NCI-H345 treated with DMSO at 0.1 percent for 48 hours (cell line): ENCODE data around the gene ZNF462.
"Not testable (repeated sequence)": the region's sequence is repeated elsewhere in the genome, so short reads cannot be mapped to it uniquely, and the experiment has no call there.

Experiments used
- DNase-seq: peaks from one replicate; lab custom pipeline; 2025; ENCODE audit not compliant: unreplicated experiment; lab: John Stamatoyannopoulos, UW

Gene ZNF462

GRCh38 chr9:106885451-106885850, 22.5 kb downstream of the ZNF462 start:
- no peak for DNase-seq

GRCh38 chr9:106886111-106887046, 23.4 kb downstream of the ZNF462 start:
- DNase-seq = no peak

GRCh38 chr9:106887066-106887465, 24.1 kb downstream of the ZNF462 start:
- no peak for DNase-seq

- DNase-seq = no peak
Observed at GRCh38 chr9:106889061-106889590, 26.2 kb downstream of the ZNF462 start.

- DNase-seq = no peak
Observed at GRCh38 chr9:106890608-106891007, 27.6 kb downstream of the ZNF462 start.

GRCh38 chr9:106891286-106891685, 28.3 kb downstream of the ZNF462 start:
- no peak for DNase-seq

GRCh38 chr9:106892632-106893031, 29.7 kb downstream of the ZNF462 start:
- no peak for DNase-seq

- DNase-seq = no peak
Observed at GRCh38 chr9:106893088-106893487, 30.1 kb downstream of the ZNF462 start.

- DNase-seq = no peak
Observed at GRCh38 chr9:106896695-106897094, 33.7 kb downstream of the ZNF462 start.

GRCh38 chr9:106897236-106897635, 34.3 kb downstream of the ZNF462 start:
- no peak for DNase-seq

- no peak for DNase-seq
Observed at GRCh38 chr9:106897751-106898150, 34.8 kb downstream of the ZNF462 start.

- not testable (repeated sequence) for DNase-seq
Observed at GRCh38 chr9:106900523-106900922, 37.6 kb downstream of the ZNF462 start.

- no peak for DNase-seq
Observed at GRCh38 chr9:106906129-106906528, 43.2 kb downstream of the ZNF462 start.

GRCh38 chr9:106911951-106912350, 49.0 kb downstream of the ZNF462 start:
- DNase-seq = no peak

- no peak for DNase-seq
Observed at GRCh38 chr9:106913276-106913675, 50.3 kb downstream of the ZNF462 start.

GRCh38 chr9:106915851-106916250, 52.9 kb downstream of the ZNF462 start:
- DNase-seq = no peak

- no peak for DNase-seq
Observed at GRCh38 chr9:106916466-106917235, 53.7 kb downstream of the ZNF462 start.

- DNase-seq = no peak
Observed at GRCh38 chr9:106918825-106919509, 56.0 kb downstream of the ZNF462 start.

GRCh38 chr9:106920091-106920490, 57.1 kb downstream of the ZNF462 start:
- no peak for DNase-seq

GRCh38 chr9:106920701-106921283, 57.8 kb downstream of the ZNF462 start:
- DNase-seq = no peak
